HG02610 (cell line): ENCODE results near the gene LMF1.
"Not testable (repeated sequence)": the region's sequence is repeated elsewhere in the genome, so short reads cannot be mapped to it uniquely, and the experiment has no call there.

Experiments used
- ATAC-seq: cut with Tn5 transposase; IDR thresholded peaks from one replicate; pipeline ENCODE4 v1.9.1; 2021; ENCODE audit warnings: mild to moderate bottlenecking, moderate library complexity; ENCODE audit not compliant: unreplicated experiment

The LMF1 gene

DNA sequence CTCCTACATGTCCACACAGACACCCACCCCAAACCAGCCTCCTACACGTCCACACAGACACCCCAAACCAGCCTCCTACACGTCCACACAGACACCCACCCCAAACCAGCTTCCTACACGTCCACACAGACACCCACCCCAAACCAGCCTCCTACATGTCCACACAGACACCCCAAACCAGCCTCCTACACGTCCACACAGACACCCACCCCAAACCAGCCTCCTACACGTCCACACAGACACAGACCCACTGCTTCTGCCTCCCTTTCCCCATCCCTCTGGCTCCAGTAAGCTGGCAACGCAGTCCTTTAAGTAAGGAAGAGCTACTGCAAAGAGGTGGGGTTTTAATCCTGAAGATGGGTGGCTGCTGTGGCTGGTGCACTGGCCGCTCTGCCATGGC lies 17.0 kb downstream of the LMF1 start:
- not testable (repeated sequence) for ATAC-seq

DNA sequence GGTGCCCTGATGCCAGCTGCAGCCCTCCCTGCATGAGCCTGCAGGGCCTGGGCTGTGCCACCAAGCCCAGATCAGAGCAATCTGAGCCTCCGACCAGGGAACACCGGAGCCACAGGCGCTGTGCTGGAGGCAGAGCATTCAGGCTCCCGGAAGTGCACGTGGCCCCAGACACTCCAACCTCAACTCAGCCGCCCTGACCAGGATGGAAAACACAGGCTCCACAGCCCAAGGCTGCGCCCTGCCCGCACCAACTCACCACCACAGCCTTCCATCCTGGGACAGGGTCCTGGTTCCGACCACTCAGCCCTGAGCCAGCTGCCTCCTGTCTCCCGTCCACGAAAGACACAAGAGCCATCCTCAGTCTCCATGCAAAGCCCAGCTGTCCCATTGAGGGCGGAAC lies 18.5 kb downstream of the LMF1 start:
- ATAC-seq = no peak

DNA sequence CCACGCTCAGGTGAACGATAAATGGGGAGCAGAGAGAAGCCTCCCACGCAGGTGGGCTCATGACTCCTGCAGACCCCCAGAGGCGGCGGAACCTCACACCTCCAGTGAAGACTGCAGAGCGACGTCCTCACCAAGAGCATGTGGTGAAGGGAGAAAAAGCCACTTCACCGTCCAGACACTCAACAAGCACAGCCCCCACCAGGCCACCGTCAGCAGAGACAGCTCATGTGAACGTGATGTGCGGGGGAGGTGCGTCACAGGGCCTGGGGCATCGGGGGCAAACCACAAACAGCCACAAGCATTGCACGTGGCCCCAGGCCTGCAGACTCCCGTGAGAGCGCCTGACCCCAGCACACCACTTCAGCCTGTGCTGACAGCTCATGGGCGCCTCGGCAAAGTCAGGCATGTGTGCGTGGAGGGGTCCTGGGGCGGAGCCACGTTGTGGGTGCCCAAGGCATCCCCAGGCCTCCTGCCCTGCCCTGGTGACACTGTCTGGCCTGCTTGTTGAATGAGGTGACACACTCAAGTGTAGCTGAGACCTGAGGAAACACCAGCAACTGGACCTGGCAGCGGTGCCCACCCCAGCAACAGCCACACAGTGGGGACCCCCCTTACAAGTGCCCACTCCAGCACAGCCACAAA lies 19.0 kb downstream of the LMF1 start:
- ATAC-seq = no peak

DNA sequence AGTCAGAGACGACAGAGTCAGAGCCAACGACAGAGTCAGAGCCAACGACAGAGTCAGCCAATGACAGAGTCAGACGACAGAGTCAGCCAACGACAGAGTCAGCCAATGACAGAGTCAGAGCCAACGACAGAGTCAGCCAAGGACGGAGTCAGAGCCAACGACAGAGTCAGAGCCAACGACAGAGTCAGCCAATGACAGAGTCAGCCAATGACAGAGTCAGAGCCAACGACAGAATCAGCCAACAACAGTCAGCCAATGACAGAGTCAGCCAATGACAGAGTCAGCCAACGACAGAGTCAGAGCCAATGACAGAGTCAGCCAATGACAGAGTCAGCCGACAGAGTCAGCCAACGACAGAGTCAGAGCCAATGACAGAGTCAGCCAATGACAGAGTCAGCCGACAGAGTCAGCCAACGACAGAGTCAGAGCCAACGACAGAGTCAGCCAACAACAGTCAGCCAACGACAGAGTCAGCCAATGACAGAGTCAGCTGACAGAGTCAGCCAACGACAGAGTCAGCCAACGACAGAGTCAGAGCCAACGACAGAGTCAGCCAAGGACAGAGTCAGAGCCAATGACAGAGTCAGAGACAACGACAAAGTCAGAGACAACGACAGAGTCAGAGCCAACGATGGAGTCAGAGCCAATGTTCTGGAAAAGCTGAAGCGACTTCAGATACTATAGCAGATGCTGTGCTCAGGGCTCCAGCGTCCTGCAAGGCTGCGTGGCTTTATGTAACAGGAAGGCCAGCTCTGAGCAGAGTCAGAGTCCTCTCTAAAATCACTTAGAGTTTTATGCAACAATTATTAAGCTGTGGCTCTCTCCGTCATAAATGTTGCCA lies 19.8 kb downstream of the LMF1 start:
- ATAC-seq = not testable (repeated sequence)

DNA sequence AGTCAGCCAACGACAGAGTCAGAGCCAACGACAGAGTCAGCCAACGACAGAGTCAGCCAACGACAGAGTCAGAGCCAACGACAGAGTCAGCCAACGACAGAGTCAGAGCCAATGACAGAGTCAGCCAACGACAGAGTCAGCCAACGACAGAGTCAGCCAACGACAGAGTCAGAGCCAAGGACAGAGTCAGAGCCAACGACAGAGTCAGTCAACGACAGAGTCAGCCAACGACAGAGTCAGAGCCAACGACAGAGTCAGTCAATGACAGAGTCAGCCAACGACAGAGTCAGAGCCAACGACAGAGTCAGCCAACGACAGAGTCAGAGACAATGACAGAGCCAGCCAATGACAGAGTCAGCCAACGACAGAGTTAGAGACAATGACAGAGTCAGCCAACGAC lies 22.0 kb downstream of the LMF1 start:
- not testable (repeated sequence) for ATAC-seq

DNA sequence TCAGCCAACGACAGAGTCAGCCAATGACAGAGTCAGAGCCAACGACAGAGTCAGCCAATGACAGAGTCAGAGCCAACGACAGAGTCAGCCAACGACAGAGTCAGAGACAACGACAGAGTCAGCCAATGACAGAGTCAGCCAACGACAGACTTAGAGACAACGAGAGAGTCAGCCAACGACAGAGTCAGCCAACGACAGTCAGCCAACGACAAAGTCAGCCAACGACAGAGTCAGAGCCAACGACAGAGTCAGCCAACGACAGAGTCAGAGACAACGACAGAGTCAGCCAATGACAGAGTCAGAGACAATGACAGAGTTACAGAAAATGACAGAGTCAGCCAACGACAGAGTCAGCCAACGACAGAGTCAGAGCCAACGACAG lies 22.9 kb downstream of the LMF1 start:
- ATAC-seq = not testable (repeated sequence)

DNA sequence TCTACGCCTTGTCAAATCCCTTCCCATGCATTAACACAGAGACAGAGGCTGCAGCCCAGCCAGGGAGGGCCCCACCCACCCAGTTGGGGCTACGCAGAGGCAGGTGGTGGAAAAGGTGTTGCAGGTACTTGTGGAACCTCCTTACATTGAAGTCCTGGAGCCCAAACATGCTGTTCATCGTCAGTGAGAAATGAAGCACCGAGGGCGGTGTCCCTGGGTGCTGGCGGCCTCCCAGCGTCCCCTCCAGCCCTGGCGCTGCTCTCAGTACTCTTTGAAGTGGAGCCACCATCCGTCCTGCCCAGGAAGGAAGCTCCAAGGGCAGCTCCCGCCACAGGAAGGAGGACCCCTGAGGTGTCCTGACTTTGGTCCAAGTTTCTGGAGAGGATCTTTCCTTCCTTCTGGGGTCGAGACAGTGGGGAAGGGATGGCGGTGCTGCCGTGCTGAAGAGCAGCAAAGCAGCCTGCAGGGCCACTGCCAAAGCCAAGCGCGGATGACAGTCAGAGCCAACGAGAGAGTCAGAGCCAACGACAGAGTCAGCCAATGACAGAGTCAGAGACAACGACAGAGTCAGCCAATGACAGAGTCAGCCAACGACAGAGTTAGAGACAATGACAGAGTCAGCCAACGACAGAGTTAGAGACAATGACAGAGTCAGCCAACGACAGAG lies 23.4 kb downstream of the LMF1 start:
- no peak for ATAC-seq

DNA sequence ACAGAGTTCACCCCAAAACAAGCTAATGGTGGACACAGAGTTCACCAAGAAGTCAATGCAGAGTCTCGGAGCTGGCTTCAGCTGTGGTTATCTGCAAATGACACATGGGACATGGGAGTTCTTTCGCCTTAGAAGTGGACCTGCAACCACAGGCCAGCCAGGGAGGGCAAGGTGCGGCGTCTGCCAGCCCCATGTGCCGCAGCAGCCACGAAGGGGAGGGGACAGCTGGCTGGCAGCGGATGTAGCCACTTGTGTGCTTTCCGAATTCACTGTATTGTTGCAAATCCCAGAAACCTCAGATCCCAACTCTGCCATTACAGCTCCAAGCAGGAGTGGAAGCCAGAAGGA lies 24.8 kb downstream of the LMF1 start:
- no peak for ATAC-seq

DNA sequence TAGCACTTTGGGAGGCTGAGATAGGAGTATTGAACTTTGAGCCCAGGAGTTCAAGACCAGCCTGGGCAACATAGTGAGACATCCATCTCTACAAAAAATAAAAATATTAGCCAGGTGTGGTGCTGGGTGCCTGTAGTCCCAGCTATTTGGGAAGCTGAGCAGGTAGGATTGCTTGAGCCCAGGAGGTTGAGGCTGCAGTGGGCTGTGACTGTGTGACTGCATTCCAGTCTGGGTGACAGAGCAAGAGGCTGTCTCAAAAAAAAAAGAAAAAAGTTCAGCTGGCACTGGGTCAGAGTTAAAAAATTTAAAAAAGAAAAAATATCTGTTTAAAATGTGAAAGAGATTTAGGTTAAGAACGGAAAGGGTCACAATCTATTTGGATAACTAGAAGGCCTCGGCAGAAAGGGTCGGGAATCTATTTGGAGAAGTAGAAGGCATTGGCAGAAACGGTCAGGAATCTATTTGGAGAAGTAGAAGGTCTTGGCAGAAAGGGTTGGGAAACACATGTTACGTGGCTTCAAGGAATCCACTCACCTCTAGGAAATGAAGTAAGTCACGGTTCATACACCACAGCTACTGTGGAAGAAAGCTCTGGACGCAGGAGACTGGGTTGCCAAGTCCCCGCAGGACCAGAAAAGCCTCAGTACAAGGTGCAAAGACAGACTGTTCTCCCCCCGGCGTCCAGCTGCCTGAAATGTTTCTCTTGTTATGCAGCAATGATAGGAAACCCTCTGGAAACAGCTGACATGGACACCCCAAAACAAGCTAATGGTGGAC lies 25.3 kb downstream of the LMF1 start:
- no peak for ATAC-seq

DNA sequence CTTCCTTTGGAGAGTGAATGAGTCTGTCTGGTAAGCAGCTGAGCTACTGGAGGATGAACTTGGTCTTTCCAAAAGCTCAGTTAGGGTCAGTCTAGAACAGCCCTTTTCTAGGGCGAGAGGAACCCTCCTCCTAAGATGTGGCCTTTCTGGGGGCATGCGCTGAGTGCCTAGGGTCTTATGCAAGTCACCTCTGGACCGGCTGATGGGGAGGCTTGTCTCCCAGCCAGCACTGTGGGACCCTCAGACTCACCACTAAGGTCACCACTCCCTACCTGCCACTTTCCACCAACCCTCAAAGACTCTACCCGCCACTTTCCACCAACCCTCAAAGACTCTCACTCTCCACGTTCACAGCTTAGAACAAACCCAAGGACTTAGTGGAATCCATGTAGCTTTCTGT lies 26.8 kb downstream of the LMF1 start:
- no peak for ATAC-seq

DNA sequence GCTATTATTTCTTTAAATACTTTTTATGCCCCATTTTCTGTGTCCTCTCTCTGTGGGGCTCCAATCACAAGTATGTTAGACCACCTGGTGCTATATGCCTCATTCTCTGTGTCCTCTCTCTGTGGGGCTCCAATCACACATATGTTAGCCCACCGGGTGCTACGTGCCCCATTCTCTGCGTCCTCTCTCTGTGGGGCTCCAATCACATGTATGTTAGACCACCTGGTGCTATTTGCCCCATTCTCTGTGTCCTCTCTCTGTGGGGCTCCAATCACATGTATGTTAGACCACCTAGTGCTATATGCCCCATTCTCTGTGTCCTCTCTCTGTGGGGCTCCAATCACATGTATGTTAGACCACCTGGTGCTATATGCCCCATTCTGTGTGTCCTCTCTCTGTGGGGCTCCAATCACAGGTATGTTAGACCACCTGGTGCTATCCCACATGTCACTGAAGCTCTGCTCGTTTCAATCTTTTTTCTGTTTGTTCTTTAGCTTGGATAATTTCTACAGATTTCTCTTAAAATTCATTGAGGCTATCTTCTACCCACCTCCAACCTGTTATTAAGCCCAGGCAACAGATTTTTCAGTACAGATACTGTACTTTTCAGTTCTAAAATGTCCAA lies 28.2 kb downstream of the LMF1 start:
- no peak for ATAC-seq

DNA sequence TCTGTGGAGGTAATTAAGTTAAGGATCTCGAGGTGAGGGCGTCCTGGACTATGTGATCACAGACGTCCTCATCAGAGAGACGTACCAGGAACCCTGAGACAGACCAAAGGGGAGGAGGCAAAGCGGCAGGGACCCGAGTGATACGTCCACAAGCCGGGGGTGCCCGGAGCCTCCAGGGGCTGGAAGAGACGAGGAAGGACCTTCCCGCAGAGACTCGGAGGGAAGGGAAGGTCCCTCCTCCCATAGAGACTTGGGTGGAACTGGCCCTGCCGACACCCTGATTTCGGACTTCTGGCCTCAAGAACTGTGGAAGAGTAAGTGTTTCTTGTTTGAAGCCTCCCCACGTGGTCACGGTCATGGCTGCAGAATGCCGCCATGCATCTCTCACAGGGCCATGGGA lies 30.8 kb downstream of the LMF1 start:
- ATAC-seq = no peak

DNA sequence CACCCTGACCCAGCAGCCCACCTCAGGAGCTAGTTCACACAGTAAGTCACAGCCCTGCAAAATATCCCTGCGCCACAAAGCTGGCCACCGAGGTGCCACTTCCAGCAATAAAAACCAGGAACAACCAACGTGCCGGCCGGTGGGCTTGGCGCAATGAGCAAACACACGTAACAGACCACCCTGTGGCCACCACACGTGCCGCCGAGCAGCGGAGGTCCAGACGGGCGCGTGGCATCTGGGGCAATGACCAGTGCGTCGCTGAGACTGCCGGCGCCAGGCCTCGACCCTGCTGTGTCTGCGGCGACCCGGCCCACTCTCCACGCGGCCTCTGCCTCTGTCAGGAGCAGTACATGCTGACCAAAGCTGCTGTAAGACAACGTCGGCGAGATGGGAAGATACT lies 31.5 kb downstream of the LMF1 start:
- no peak for ATAC-seq

DNA sequence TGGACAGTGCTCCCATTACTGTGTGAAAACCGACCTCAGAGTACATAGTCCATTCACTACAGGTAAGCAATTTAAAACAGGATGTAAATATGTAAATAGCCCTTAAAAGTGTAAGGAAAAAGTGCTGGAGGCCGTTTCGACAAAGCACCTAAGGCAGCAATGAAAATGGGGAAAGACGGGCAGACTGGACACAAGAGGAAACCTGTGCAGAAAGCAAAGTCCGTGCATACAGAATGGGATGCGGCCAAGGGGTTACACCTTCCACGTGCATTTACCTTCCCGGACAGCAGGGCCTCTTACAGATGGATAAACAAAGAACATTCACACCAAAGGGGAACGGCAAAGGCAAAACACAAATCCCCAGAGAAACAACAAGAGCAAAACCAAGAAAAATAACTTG lies 32.0 kb downstream of the LMF1 start:
- ATAC-seq = no peak

DNA sequence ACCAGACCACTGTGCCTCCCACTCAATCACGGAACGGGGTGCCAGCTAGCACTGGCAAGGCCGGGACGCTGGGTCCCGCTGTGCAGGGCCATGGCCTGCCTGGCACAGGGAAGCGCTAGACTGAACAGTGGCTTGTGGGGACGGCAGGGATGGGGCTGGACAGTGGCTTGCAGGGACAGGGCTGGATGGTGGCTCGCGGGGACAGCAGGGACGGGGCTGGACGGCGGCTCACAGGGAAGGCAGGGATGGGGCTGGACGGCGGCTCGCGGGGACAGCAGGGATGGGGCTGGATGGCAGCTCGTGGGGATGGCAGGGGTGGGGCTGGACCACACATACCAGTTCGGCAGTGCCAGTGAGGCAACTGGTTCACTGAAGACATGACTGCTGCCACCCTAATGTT lies 32.6 kb downstream of the LMF1 start:
- ATAC-seq = no peak

DNA sequence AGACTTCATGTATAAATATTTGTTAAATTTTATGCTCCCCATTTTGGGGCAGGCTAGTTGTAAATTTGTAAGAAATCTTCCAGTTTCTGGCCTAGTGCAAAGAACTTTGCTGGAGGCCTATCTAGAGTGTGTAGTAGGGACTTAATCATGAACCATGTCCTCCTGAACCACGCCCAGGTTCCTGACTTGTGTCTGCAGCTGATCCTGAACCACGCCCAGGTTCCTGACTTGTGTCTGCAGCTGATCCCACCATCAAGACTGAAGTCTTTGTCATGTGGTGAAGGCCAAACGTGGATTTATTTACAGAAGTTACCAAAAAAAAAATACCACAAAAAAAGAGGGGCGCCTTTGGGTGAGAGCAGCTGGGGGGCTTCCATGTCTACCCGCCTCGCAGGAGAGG lies 33.1 kb downstream of the LMF1 start:
- ATAC-seq = no peak

DNA sequence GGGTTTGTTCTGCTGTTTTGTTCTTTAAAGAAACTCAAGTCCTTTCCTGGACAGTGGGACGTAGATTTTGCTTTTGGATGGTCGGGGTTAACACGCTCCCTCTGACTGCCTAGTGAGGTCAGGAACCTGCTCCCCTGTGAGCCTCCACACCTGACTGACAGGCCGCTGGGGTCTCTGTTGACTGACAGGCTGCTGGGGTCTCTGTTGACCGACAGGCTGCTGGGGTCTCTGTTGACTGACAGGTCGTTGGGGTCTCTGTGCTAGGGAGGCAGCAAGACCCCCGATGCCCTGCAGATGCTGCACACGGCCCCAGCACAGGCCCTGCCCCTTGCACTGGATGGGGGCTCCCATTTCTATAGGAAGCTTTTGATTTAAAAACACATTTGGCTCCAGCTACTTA lies 33.5 kb downstream of the LMF1 start:
- ATAC-seq = no peak

DNA sequence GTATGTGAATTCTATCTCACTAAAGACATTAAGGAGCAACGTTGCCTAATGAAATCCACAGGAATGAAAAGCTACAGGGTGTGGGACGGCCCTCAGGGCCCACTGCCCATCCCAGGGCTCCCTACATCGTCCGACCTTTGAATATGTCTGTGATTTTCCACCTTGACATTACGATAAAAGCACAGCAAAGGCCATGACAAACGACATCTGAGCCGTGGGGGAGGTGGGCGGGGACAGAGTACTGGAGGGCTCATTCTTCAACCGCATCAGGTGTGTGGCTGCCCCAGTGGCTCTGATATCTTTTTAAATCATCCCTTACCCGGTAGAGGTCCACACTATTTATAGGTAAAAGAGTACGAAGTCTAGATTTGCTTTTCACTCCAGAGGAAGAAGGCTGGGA lies 35.1 kb downstream of the LMF1 start:
- ATAC-seq = no peak

DNA sequence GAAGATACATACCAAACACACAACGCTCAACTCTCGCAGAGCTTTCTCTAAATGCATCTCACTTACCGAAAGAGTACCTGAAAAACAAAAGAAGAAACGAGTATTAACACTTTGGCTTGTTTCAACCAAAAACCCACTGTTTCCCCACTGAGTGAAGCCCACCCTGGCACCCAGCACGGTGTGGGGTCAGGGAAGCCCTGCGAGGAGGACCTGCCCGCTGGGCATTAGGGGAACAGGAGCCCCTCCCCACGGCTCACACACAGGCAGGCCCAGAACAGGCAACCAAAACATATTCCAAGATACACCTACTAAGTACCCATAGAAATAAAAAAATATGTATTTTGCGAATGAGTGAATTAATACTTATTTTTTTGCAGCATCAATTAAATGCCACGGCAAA lies 36.6 kb downstream of the LMF1 start:
- no peak for ATAC-seq

DNA sequence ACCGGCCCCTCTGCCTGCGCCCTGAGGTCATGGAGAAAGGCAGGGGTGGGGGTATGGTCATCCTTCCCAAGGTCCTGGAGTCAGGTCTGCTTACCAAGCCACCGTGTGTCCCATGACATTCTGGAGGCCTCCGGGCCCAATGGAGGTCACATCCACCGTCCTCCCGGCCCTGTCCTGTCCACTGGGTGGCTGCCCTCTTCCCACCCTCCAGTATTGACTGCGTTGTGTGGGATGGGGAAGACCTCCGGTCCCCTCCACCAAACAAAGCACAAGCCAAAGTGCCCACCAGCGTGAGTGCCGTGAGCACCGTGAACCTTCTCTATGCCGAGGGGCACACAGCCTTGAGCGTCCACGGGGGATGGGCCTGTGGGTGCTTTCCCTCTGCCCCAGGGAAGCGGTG lies 37.2 kb downstream of the LMF1 start:
- no peak for ATAC-seq

DNA sequence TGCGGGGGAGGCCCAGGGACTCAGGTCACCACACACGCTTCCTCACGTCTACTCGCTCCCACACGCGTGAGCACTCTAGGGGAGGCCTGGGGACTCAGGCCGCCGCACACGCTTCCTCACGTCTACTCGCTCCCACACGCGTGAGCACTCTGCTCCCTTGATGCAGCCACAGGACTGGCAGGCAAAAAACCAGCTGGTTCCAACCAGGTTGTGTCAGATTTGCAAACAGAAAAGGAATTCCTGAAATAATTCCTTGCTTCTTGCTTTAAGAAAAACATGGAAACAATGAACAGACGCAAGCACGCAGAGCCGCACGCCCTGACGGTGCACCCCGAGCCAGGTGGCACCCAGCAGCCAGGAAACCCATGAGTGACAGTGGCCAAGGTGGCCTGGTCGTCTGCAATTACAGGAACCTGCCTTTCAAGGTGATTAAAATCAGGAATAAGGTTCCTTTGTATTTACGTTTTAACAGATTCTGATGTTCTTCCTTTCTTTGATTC lies 37.9 kb downstream of the LMF1 start:
- no peak for ATAC-seq
